ENCODE data around the gene SPRR1A.

DNA sequence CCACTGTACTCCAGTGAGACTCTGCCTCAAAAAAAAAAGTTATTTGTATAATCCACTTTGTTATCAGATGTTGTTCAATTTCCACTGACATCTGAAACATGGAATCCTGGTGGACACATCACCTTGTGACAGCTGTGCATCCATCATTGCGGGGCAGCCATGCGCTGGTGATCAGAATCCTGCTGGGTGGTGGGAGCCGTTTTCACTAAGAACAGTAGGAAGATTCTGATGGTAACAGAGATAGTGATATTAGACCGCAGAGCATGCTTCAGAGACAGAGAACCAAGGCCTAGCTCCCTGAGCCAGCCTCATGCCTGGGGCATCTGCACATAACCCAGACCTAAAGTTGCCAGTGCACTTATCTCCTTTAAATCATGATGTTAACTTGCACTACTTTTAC lies 14.6 kb downstream of the SPRR1A start:
- TF ChIP-seq CTCF (conservative IDR thresholded peaks at IDR 0.05; ENCODE audit: low read depth, low read length) (no peak), RAD21 (IDR thresholded peaks at IDR 0.05; ENCODE audit: low read length) (no peak), CHD1 (IDR thresholded peaks at IDR 0.05; ENCODE audit: low read depth, low read length) (no peak), POLR2A (IDR thresholded peaks at IDR 0.05; ENCODE audit: low read depth, low read length) (no peak), ELK1 (IDR thresholded peaks at IDR 0.05; ENCODE audit: borderline replicate concordance, low read depth, low read length) (no peak), NFE2L2 (IDR thresholded peaks at IDR 0.05; ENCODE audit: low read depth, low read length) (no peak), SMC3 (IDR thresholded peaks at IDR 0.05; ENCODE audit: low read depth, low read length) (no peak), USF2 (IDR thresholded peaks at IDR 0.05; ENCODE audit: low read depth, low read length) (no peak), MAZ (IDR thresholded peaks at IDR 0.05; ENCODE audit: borderline replicate concordance, low read depth, low read length) (no peak), MXI1 (IDR thresholded peaks at IDR 0.05; ENCODE audit: borderline replicate concordance, low read depth, low read length) (no peak), BHLHE40 (IDR thresholded peaks at IDR 0.05; ENCODE audit: low read depth, low read length) (no peak), CEBPB (IDR thresholded peaks at IDR 0.05; ENCODE audit: low read depth, low read length) (no peak)
